Duodenal mucosa (tissue), 2 donors: Measurements from ENCODE around the gene MLC1.

Experiments used
- H3K27ac ChIP-seq: one replicate; pipeline ENCODE4 v1.7.0; 2013; ENCODE audit warnings: low read depth, low read length
- H3K27me3 ChIP-seq, 2 donors: one replicate each; pipeline ENCODE4 v1.7.0; 2013; ENCODE audit warnings: low read length in 2 of 2, control low read depth in 1 of 2; ENCODE audit not compliant: insufficient read depth in 2 of 2, control insufficient read depth in 1 of 2
- H3K36me3 ChIP-seq, 2 donors: one replicate each; pipeline ENCODE4 v1.7.0; 2013; ENCODE audit warnings: low read length in 2 of 2, control low read depth in 1 of 2; ENCODE audit not compliant: insufficient read depth in 2 of 2, control insufficient read depth in 1 of 2
- H3K4me1 ChIP-seq, 2 donors: one replicate each; pipeline ENCODE4 v1.7.0; 2013; ENCODE audit warnings: low read length in 2 of 2, control low read depth in 1 of 2; ENCODE audit not compliant: insufficient read depth in 2 of 2, control insufficient read depth in 1 of 2
- H3K4me3 ChIP-seq, 2 donors: one replicate each; pipeline ENCODE4 v1.7.0; 2013; ENCODE audit warnings: low read length in 2 of 2, low read depth in 1 of 2
- H3K9ac ChIP-seq, 2 donors: one replicate each; pipeline ENCODE4 v1.7.0; 2013; ENCODE audit warnings: low read length in 2 of 2, low read depth in 1 of 2
- H3K9me3 ChIP-seq, 2 donors: one replicate each; pipeline ENCODE4 v1.7.0; 2013; ENCODE audit warnings: low read length in 2 of 2, control low read depth in 1 of 2; ENCODE audit not compliant: control insufficient read depth in 1 of 2

The MLC1 gene

DNA sequence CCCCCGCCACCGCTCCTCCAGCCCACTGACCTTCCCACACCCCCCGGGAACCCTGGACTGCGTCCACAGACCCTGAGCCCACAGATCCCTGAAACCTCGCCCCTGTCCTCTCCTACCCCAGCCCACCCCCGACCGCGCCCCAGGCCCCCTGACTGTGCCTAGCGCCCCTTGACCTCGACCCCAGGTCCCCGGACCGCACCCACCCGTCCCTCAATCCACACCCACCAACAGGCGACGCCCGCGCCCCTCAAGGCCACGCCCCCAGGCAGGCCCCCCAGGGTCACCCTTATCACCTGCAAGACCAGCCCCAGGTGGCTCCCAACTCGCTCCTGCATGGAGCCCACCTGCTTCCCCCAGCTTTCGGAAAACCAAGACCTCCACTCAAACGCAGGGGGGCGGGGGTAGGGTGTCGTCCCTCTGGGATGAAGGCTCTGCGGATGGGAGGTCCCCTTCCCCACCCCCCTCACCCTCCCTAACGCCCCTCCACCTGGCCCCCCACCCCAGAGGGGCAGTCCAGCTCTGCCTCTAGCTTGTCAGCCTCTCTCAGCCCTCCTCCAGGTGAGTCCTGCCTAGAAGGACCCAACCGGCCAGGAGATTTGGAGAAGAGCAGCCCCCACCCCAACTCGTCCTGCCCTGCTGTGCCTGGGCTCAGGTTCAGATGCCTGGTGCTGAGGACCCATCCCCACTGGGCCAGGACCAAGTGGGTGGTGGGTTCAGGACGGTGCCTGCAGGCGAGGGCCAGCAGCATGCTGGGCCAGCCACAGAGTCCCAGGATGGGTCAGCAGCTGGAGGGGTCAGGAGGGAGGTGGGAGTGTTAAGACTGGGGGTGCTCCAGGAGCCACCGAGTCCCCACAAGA lies 69.5 kb downstream of the MLC1 start:
- Histone ChIP-seq H3K36me3 (no peaks in the 10 kb centered on the region), H3K4me1 (peaks cover 9 to 10% of the 10 kb centered on the region in 2 donors), H3K27me3 (peaks cover 43 to 54% of the 10 kb centered on the region in 2 donors), H3K9ac (no peak overlapping the region), H3K4me3 (no peak overlapping the region), H3K9me3 (no peaks in the 10 kb centered on the region), H3K27ac (no peak overlapping the region)

DNA sequence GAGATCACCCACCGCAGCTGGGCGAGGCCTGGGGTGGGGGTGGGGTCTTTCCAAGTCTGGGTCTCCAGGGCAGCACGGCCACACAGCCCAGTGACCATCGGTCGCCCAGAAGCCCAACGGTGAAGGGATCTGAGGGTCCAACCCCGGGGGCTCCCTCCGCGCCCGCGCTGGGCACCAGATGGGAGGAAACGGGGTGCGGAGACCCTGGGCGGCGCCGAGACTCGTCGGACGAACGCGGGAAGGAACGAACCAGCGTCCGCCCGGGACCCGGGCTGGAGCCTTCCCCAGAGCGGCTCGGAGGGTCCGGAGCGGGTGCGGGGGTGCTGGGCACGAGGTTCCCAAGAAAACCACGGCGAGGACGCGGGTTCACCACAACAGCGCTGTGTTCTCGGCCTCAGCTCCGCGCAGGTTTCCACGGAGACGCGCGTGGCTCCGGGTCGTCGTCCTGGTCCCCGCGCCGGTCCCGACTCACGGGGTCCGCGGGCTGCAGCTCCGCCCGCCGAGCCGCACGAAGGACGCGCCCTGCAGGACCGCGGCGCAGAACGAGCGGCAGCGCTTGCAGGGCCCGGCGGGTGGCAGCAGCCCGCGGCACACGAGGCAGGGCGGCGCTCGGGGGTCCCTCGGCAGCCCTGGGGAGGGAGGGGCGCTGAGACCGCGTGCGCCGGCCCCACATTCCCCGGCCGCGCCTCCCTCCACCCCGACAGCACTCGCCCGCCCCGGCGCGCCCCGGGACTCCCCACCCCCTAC lies 70.4 kb downstream of the MLC1 start:
- H3K36me3 ChIP-seq: no peaks in the 10 kb centered on the region
- H3K9ac ChIP-seq: no peak overlapping the region
- peaks cover 9 to 10% of the 10 kb centered on the region in 2 donors for H3K4me1 ChIP-seq
- H3K9me3 ChIP-seq: no peaks in the 10 kb centered on the region
- H3K4me3 ChIP-seq: no peak overlapping the region
- H3K27me3 ChIP-seq: peaks cover 43 to 51% of the 10 kb centered on the region in 2 donors
- H3K27ac ChIP-seq: no peak overlapping the region

DNA sequence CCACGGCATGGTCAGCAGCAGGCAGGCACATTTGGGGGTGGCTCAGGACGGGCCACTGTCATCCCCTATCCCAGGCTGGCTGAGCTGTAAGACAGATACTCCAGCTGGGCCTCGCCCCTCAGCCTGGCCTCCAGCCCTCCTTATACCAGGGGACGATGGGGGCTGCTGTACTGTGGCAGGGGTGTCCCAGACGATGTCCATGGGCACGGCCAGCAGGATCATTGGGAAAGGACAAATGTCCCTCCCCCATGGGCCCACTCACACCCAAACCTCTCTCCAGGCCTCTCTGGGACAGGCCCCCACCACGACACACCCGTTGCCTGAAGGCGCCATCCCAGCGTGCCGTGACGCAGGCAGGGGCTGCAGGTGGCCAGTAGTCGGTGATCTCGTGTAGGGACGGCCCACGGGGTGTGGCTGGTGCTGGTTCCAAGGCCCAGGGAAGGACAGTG lies 71.1 kb downstream of the MLC1 start:
- H3K27ac ChIP-seq: no peak overlapping the region
- H3K9me3 ChIP-seq: no peaks in the 10 kb centered on the region
- no peaks in the 10 kb centered on the region for H3K36me3 ChIP-seq
- H3K4me3 ChIP-seq: no peak overlapping the region
- H3K4me1 ChIP-seq: peaks cover 9 to 10% of the 10 kb centered on the region in 2 donors
- peaks cover 43 to 45% of the 10 kb centered on the region in 2 donors for H3K27me3 ChIP-seq
- H3K9ac ChIP-seq: no peak overlapping the region

DNA sequence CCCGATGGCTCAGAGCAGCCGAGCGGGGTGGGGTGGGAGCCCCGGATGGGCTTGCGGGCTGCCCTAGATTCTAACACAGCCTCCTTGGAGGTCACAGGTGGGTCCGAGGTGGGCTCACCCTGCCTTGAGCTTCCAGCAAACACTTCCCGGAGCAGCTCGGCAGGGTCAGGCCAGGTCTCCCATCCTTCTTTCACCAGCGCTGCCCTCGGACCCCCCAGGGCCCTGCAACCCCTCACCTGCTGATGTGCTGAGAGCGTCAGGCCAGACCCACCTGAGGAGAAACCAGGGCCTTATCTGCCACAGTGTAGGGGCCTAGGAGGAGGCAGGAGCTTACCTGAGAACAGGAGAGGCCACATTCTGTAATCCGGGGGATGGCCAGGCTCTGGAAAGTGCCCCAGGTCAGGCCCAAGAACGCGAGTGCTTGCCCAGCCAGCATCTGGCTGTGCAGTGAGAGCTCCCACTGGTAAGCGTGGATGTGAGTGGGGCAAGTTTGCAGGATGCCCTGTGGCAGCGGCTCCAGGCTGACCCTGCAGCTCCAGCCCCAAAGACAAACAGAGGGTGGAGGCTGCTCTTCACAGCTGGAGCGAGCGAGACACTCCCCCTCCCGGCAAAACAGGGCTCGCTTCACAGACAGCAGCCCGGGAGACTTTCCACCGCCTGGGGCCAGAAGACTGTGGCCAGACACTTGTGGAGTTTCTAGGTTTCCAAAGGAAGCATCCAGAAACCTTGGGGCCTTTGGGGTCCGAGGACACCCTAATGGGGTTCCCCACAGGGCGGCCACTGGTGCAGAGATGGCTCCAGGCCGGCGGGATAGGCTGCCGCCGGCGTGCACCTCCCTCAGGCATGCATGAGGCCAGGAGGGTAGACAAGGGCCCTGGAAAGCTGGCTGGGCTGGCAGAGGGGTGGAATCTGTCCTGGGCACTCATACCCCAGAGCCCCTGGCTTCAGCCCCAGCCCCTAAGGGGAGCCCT lies 72.7 kb downstream of the MLC1 start, which contains the start of gene IL17REL:
IL17REL (minus strand) TSS at position 555 of the 971 bp plus-strand sequence; CDS start at position 436, 119 bp downstream.
- Histone ChIP-seq H3K27ac (no peak within 1 kb of the TSS), H3K27me3 (peaks cover 40 to 43% of the 10 kb centered on the region in 2 donors), H3K9ac (no peak within 1 kb of the TSS), H3K36me3 (no peaks in the 10 kb centered on the region), H3K4me1 (peaks cover 9 to 15% of the 10 kb centered on the region in 2 donors), H3K4me3 (no peak within 1 kb of the TSS), H3K9me3 (no peaks in the 10 kb centered on the region)

DNA sequence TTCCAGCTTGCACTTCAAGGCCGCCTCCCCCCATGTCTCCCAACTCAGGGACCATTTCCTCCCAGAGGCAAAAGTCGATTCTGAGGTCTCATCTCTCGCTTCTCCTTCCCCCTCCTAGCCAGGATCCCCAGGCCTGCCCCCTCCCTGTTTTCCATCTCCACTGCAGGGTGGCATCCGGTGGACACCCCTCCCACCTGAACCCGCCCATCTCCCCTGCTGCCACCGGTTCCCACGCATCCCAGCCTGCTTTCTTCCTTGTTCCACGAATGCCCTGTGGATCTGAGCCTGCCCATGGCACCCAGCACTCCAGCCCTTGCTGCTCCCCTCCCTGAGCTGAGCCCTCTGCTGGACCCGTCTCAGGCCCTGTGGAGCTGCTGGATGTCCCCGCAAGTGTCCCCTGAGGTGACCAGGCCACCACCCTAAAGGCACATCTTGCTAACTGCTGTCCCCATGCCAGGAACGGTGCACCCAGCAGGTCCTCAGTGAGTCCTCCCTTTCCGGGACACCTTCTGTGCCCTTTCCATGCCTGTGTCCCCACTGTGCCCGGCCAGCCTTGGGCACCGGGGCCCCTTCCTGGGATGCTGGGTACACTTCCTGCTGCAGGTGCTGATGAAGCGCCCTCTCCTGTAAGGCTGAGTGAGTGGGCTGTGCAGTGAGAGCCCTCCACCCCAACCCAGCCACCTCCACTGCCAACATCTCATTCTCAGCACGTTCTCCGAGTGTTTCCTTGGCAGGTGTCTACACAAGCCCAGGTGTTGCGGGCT lies 73.6 kb downstream of the MLC1 start:
- no peaks in the 10 kb centered on the region for H3K36me3 ChIP-seq
- H3K27ac ChIP-seq: no peak overlapping the region
- H3K4me1 ChIP-seq: peaks cover 7 to 15% of the 10 kb centered on the region in 2 donors

DNA sequence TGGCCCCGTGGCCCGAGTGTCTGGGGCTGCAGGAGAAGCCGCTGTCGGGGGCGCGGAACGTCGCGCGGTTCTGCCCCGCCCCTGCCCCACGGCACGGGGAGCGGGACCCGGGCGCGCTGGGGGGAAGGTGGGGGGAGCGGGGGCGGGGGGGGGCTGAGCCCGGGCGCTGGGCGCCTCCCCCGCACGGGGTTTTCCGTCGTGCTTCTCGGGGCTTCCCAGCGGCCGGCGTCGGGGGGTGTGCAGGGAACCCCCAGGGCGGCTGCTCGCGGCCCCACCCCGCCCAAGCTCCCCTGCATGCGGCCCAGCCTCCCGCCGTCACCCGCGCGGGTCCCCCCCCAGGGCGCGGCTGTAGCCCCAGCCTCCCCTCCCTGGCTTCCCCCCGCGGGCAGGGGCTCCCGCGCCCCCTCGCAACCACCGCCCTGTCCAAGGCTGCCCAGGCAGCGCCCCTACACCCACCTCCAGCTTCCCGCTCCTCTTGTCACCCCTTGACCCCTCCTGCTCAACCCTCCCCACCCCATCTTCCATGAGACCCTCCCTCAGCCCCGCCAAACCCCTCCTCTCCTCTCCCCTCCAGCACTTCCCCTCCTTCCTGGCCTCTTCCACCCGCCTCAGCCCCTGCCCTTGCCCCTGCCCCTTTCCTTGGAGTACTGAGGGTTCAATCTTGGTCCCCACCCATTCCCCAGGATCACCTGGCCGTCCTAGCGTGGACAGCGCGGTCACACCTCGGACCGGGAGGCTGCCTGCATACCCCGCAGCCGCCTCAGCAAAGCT lies 74.4 kb downstream of the MLC1 start:
- H3K27me3 ChIP-seq: peaks cover 30 to 41% of the 10 kb centered on the region in 2 donors
- no peak overlapping the region for H3K4me3 ChIP-seq
- no peak overlapping the region for H3K27ac ChIP-seq

More for the DNA sequence above, 73.6 kb downstream of the MLC1 start:
- Histone ChIP-seq H3K27me3 (peaks cover 37 to 43% of the 10 kb centered on the region in 2 donors), H3K9ac (no peak overlapping the region), H3K4me3 (no peak overlapping the region), H3K9me3 (no peaks in the 10 kb centered on the region)

DNA sequence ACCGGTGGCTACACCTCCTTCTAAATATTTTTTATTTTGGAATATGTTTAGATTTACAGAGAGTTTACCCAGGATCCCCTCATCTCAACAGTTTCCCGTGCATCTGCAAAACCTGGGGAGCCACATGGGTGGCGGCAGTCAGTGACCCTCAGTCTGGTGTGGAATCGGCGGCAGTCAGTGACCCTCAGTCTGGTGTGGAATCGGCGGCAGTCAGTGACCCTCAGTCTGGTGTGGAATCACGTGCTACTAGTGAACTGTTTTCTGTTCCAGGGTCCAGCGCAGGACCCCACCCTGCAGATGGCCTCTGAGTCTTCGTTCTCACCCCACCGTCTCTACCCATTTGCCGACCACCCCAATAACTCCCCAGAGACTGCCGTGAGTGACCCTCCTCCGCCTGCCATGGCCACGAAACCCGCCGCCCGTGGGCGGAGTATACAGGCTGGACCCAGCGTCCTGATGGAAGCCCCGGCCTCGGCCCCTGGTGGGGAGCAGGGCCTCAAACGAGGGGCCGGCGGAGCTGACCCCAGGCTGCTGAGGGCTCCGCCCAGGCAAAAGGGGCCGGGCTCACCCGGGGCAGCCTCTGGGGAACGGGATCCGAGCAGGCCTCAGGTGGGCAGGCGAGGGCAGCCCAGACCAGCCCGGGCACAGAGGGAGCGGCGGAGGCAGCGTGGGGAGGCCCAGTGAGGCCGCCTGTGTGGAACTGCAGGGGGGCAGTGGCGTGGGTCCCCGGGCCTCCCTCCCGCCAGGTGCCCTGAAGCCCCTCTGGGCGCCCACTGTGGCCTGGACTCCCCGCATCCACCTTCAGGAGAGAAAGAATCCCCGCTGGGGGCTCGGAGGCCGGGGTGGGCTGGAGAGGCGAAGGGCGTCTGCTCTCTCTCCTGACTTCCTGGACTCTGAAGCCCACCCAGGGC lies 75.2 kb downstream of the MLC1 start:
- Histone ChIP-seq H3K4me1 (peaks cover 12 to 19% of the 10 kb centered on the region in 2 donors), H3K4me3 (no peak overlapping the region), H3K9me3 (no peaks in the 10 kb centered on the region), H3K9ac (no peak overlapping the region), H3K36me3 (no peaks in the 10 kb centered on the region), H3K27me3 (peaks cover 29 to 40% of the 10 kb centered on the region in 2 donors), H3K27ac (no peak overlapping the region)

More for the DNA sequence above, 74.4 kb downstream of the MLC1 start:
- Histone ChIP-seq H3K36me3 (no peaks in the 10 kb centered on the region), H3K4me1 (peaks cover 10 to 18% of the 10 kb centered on the region in 2 donors), H3K9me3 (no peaks in the 10 kb centered on the region), H3K9ac (no peak overlapping the region)
